HTR-8/SVneo (cell line): ENCODE results near the gene TRAPPC2L.

Experiments
- DNase-seq: peaks from one replicate; pipeline ENCODE4 v3.0.0; 2011; ENCODE audit warnings: low spot score, mixed read lengths; ENCODE audit not compliant: insufficient read length
- FAIRE-seq: peaks from 2 replicates; lab custom pipeline; 2011; peaks lifted over from hg19 to GRCh38; lab: Jason Lieb, UNC

TRAPPC2L gene

GRCh38 chr16:88872650-88873331 is 15.9 kb downstream of the TRAPPC2L start:
- DNase-seq (no peak), FAIRE-seq (no peak)

- no peak for DNase-seq
- FAIRE-seq, result no peak
Measured at GRCh38 chr16:88874938-88875599, 18.1 kb downstream of the TRAPPC2L start.

DNA sequence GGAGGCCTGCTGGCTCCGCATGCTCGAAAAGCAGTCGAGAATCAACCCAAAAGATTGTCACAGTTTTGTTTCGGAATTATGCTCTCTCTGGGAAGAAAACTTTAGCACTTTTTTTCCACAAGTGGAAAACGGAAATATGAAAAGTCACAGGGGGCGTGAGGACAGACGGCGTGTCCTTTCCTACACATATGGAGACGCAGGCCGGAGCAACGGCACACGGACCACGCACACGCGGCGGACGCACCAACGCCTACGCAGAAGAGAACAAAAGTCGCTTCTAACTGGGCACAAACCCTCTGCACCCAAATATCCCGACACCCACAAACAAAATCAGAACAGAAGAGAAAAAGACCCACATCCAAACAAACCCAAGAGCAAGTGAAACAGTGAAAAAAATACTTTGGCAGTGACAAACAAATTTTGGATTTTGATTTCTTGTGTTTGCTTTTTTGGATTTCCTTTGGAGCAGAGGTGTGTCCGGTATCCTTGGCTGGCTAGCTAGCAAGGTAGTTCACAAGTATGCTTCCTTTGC is 18.8 kb downstream of the TRAPPC2L start:
- FAIRE-seq (no peak), DNase-seq (no peak)

DNA sequence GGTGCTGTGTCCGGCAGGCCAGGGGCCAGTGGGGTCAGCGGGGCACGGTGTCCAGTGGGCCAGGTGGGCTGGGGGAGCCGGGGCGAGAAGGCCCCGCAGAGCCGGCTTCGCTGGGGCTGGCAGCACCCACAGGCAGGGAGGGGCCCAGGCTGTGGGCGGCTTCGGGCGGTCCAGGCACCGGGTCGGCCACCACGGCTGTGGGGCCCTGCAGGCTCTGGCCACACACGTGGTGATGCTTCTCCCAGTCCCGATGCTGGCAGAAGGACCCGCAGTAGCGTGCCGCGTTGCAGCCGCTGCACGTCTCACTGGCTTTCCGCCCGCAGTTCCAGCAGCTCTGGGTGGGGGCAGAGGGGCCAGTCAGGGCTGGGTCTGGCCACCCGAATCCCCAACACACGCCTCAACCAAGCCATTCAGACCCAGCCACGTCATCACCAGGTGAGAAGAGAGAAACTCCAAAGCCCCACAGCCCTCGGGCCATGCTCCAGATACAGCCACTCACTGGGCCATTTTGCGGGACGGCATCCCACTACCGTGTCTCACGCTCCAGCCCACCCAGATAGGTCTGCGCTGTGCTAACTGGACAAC is 20.1 kb downstream of the TRAPPC2L start:
- no peak for DNase-seq
- no peak for FAIRE-seq

GRCh38 chr16:88877564-88878289 is 20.8 kb downstream of the TRAPPC2L start:
- FAIRE-seq, result no peak
- DNase-seq, result no peak

DNA sequence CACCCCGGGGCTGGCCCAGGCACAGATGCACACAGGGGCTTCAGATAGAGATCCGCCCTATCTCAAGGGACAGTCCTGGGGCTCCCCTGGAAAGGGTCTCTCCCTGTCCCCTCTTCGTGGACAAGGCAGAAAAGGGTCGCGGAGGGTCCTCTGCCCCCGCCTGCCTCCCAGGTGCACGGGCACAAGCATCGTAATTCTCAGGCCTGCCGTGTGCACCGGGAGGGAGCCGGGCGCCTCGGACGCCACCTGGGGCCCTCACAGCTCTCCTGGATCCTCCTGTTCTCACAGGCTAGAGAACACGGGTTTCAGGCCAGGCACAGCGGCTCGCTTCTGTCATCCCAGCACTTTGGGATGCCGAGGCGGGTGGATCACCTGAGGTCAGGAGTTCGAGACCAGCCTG is 21.4 kb downstream of the TRAPPC2L start:
- DNase-seq (no peak), FAIRE-seq (no peak)

- DNase-seq (no peak), FAIRE-seq (peak; percentile 46)
Measured at GRCh38 chr16:88878967-88879787, 22.2 kb downstream of the TRAPPC2L start.

DNA sequence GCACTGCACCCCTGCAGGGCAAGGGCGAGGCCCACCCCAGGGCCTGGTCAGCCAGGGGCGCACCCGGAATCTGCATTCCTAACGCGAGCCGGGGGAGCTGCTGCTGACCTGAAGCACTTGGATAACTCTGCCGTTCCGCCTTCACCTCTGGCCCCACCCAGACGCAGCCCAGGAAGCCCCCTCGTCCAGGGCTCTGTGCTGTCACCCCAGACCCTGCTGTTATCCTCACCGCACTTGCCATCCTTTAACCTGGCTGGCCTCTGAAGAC is 22.8 kb downstream of the TRAPPC2L start:
- no peak for FAIRE-seq
- DNase-seq, result no peak

- DNase-seq (no peak), FAIRE-seq (no peak)
Measured at GRCh38 chr16:88880226-88881006, 23.5 kb downstream of the TRAPPC2L start.

GRCh38 chr16:88881007-88881615 is 24.2 kb downstream of the TRAPPC2L start:
- no peak for FAIRE-seq
- no peak for DNase-seq

GRCh38 chr16:88881675-88882357 is 24.9 kb downstream of the TRAPPC2L start:
- DNase-seq (no peak), FAIRE-seq (no peak)

DNA sequence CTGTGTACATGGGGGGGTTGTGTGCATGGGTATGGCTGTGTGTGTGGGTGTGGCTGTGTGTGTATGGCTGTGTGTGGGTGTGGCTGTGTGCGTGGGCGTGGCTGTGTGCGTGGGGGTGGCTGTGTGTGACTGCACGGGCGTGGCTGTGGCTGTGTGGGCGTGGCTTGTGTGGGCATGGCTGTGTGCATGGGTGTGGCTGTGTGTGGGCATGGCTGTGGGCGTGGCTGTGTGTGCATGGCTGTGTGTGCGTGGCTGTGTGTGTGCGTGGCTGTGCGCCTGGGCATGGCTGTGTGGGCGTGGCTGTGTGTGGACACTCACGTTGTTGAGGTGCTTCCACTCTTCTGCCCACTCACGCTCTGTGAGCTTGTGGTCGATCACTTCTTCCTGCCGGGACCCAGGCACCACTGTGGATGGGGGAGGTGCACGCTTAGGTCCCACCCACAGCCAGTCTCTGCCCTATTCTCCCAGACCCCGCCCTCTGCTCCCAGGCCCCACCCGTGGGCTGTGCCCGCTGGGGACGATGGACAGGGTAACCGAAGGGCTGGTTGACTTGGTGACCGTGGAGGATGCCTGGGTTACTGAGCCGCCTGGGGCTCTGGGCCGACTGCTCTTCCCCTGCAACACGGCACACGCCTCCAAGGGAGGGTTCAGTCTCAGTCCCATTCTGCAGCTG is 25.6 kb downstream of the TRAPPC2L start:
- no peak for DNase-seq
- peak; percentile 79 for FAIRE-seq

- DNase-seq (no peak), FAIRE-seq (no peak)
Measured at GRCh38 chr16:88883117-88883895, 26.4 kb downstream of the TRAPPC2L start.

DNA sequence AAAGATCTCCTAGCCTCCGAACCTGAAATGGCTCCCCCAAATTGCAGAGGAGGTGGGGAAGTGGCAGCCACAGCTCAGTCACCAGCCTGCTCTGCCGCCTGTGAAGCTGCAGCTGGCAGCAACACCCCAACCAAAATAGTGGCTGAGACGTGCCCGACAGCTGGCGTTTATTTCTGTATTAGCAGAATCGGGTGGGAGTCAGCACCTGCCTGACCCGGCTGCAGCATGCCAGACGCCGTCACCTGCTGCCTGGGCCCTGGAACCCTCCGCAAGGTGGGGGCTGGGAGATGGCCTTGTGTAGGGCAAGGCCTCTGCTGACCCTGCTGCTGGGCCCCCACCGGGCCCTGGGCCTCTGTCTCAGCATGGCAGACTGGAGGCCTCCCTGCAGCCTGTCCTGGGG is 27.0 kb downstream of the TRAPPC2L start:
- no peak for DNase-seq
- FAIRE-seq, result no peak

- no peak for FAIRE-seq
Measured at GRCh38 chr16:88884569-88885271, 27.8 kb downstream of the TRAPPC2L start.

DNA sequence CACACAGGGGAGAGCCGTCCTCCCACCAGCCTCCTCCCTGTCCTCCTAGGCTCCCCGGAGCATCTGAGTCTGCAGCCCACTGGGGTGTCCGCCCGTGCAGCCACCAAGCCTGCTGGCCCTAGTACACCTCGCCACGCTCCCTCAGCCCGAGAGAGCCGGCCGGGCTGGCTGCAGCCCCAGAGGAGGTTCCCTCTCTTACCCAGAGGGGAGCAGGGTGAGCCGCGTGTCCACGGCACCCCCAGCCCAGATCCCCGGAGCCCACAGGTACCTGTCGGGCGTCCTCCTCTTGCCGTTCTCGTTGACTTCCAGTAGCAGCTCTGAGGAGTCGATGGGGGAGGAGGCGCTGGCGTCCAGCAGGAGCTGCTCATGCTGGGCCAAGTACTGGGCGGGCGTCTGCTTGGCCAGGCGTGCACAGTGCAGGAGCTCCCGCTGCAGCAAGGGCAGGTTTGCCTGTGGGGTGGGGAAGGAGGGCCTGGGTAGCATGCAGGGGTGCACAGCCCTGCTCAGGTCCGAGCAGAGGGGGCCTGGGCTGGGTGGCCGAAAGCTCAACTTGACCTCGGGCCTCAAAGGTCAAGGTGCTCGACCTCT is 28.9 kb downstream of the TRAPPC2L start:
- FAIRE-seq, result no peak

More at GRCh38 chr16:88884569-88885271, 27.8 kb downstream of the TRAPPC2L start:
- no peak for DNase-seq

More for the DNA sequence above, 28.9 kb downstream of the TRAPPC2L start:
- DNase-seq, result no peak
